MM.1S (cell line): Measurements from ENCODE around the gene TSPYL4.

Experiments used
- DNase-seq: peaks from one replicate; pipeline ENCODE4 v3.0.0-alpha.2; 2015
- H2AFZ ChIP-seq: fragments of 300-600 bp; sonication (generic); 2 replicates; pipeline ENCODE4 v1.6.0; 2016; ENCODE audit warnings: antibody characterized with exemption, low read length
- H3F3A ChIP-seq: fragments of 300-600 bp; sonication (generic); 2 replicates; pipeline ENCODE4 v1.6.1; 2016; ENCODE audit warnings: mild to moderate bottlenecking, antibody characterized with exemption, low read length, moderate library complexity, mixed read lengths; ENCODE audit not compliant: insufficient read depth
- H3K27ac ChIP-seq: fragments of 300-600 bp; sonication (generic); 2 replicates; pipeline ENCODE4 v1.5.1; 2016; ENCODE audit warnings: mild to moderate bottlenecking, low read length
- H3K27me3 ChIP-seq: fragments of 300-600 bp; sonication (generic); replicated peaks from 2 replicates; pipeline ENCODE4 v1.6.0; 2016; ENCODE audit warnings: low read length; ENCODE audit not compliant: insufficient read depth
- H3K36me3 ChIP-seq: fragments of 300-600 bp; sonication (generic); replicated peaks from 2 replicates; pipeline ENCODE4 v1.6.1; 2016; ENCODE audit warnings: mild to moderate bottlenecking, low read length, mixed read lengths; ENCODE audit not compliant: insufficient read depth
- H3K4me1 ChIP-seq: fragments of 300-600 bp; sonication (generic); 2 replicates; pipeline ENCODE4 v1.6.1; 2016; ENCODE audit warnings: low read length, mixed read lengths
- H3K4me2 ChIP-seq: fragments of 300-600 bp; sonication (generic); 2 replicates; pipeline ENCODE4 v1.6.0; 2016; ENCODE audit warnings: low read depth, low read length
- H3K4me3 ChIP-seq: fragments of 300-600 bp; sonication (generic); 2 replicates; pipeline ENCODE4 v1.5.1; 2016; ENCODE audit warnings: low read length, mixed read lengths
- H3K79me2 ChIP-seq: fragments of 300-600 bp; sonication (generic); 2 replicates; pipeline ENCODE4 v1.6.1; 2016; ENCODE audit warnings: mixed run types, low read length, mixed read lengths
- H3K9ac ChIP-seq: fragments of 300-600 bp; sonication (generic); 2 replicates; pipeline ENCODE4 v1.6.1; 2016; ENCODE audit warnings: low read length, mixed read lengths
- H3K9me2 ChIP-seq: fragments of 300-600 bp; sonication (generic); replicated peaks from 2 replicates; pipeline ENCODE4 v1.6.1; 2016; ENCODE audit warnings: mild to moderate bottlenecking, low read length, mixed read lengths; ENCODE audit not compliant: insufficient read depth
- H3K9me3 ChIP-seq: fragments of 300-600 bp; sonication (generic); replicated peaks from 2 replicates; pipeline ENCODE4 v1.6.1; 2016; ENCODE audit warnings: mild to moderate bottlenecking, low read length, mixed read lengths; ENCODE audit not compliant: insufficient read depth
- H4K20me1 ChIP-seq: fragments of 300-600 bp; sonication (generic); 2 replicates; pipeline ENCODE4 v1.6.1; 2016; ENCODE audit warnings: mild to moderate bottlenecking, low read length, moderate library complexity, mixed read lengths; ENCODE audit not compliant: insufficient read depth
- EZH2 ChIP-seq: fragments of 300-600 bp; sonication (generic); optimal IDR thresholded peaks from 2 replicates; pipeline ENCODE3; 2017; ENCODE audit warnings: low read depth, mild to moderate bottlenecking, antibody characterized with exemption, low read length, mixed read lengths
- EZH2phosphoT487 ChIP-seq: fragments of 300-600 bp; sonication (generic); IDR thresholded peaks from 2 replicates; pipeline ENCODE4 v1.6.1; 2018; ENCODE audit warnings: antibody characterized with exemption, low read length
- TF ChIP-seq, protein P1 (sequence below): fragments of 300-600 bp; sonication (generic); IDR thresholded peaks from 2 replicates; pipeline ENCODE4 v1.5.1; 2016; ENCODE audit warnings: antibody characterized with exemption, low read length, mixed read lengths

TSPYL4 gene

DNA sequence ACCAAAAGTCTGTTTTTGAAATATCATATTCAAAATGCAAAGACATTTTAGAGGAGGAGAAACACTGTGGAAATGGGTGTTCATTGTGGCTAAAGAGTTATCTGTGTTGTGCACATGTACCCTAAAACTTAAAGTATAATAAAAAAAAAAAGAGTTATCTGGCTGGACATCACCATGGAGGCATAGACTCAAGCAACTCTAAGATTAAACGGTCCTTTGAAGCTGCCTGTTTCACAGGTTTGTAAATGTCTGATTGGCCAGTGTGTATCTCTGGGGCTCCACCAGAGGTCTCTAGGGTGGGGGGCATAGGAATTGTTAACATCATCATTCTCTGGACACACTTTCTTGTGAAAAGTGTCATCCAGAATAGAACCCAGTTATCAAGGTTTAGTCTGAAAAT lies 39.2 kb downstream of the TSPYL4 start:
- Histone ChIP-seq H3K4me2 (no peak overlapping the region), H4K20me1 (no peaks in the 10 kb centered on the region), H3K4me1 (no peaks in the 10 kb centered on the region), H3K4me3 (no peak overlapping the region), H3K9me3 (no peaks in the 10 kb centered on the region), H3K27ac (no peak overlapping the region), H2AFZ (no peak overlapping the region), H3K9me2 (no peaks in the 10 kb centered on the region), H3K9ac (no peak overlapping the region), H3K27me3 (no peaks in the 10 kb centered on the region), H3K79me2 (no peaks in the 10 kb centered on the region), H3K36me3 (no peaks in the 10 kb centered on the region), H3F3A (0 out of 2 replicates have a peak, but pooled peaks cover 4% of the 10 kb centered on the region)
- TF ChIP-seq, protein P1, sequence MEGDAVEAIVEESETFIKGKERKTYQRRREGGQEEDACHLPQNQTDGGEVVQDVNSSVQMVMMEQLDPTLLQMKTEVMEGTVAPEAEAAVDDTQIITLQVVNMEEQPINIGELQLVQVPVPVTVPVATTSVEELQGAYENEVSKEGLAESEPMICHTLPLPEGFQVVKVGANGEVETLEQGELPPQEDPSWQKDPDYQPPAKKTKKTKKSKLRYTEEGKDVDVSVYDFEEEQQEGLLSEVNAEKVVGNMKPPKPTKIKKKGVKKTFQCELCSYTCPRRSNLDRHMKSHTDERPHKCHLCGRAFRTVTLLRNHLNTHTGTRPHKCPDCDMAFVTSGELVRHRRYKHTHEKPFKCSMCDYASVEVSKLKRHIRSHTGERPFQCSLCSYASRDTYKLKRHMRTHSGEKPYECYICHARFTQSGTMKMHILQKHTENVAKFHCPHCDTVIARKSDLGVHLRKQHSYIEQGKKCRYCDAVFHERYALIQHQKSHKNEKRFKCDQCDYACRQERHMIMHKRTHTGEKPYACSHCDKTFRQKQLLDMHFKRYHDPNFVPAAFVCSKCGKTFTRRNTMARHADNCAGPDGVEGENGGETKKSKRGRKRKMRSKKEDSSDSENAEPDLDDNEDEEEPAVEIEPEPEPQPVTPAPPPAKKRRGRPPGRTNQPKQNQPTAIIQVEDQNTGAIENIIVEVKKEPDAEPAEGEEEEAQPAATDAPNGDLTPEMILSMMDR = no peak
- TF ChIP-seq EZH2phosphoT487 (no peak), EZH2 (no peak)
- no peak for DNase-seq

GRCh38 chr6:116210750-116211425 lies 43.0 kb downstream of the TSPYL4 start:
- Histone ChIP-seq H3F3A (no peaks in the 10 kb centered on the region), H2AFZ (no peak overlapping the region), H3K79me2 (no peaks in the 10 kb centered on the region), H4K20me1 (no peaks in the 10 kb centered on the region), H3K27ac (no peak overlapping the region), H3K9me3 (no peaks in the 10 kb centered on the region), H3K9me2 (no peaks in the 10 kb centered on the region), H3K4me1 (peaks cover 7% of the 10 kb centered on the region), H3K9ac (no peak overlapping the region), H3K4me3 (no peak overlapping the region), H3K36me3 (no peaks in the 10 kb centered on the region), H3K27me3 (no peaks in the 10 kb centered on the region), H3K4me2 (no peak overlapping the region)
- TF ChIP-seq, protein P1 = no peak
- no peak for TF ChIP-seq EZH2
- no peak for DNase-seq

DNA sequence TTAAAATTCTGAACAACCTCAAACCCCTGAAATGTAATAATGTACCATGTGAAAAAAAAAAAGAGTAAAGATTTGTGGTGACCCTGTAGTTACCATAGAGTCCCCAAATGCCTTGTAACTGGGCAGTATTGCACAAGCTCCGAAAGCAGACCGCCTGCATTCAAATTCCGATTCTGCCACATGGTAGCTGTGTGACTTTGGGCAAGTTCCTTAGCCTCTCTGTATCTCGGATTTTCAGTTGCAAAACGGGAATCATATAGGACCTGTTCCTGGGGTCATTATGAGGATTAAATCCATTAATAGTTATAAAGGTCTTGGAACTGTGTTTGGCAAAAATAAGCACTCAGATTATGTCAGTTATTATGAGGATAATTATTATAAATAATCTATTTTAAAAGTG lies 43.6 kb downstream of the TSPYL4 start:
- H3K79me2 ChIP-seq = no peaks in the 10 kb centered on the region
- H3K4me2 ChIP-seq = no peak overlapping the region
- no peaks in the 10 kb centered on the region for H3K27me3 ChIP-seq
- H3F3A ChIP-seq = peaks cover 3% of the 10 kb centered on the region; the same call in 1 of the 2 replicates
- no peak overlapping the region for H3K9ac ChIP-seq
- H3K36me3 ChIP-seq = no peaks in the 10 kb centered on the region
- no peak overlapping the region for H2AFZ ChIP-seq
- DNase-seq = no peak
- no peaks in the 10 kb centered on the region for H3K9me3 ChIP-seq
- no peak overlapping the region for H3K27ac ChIP-seq
- H3K4me3 ChIP-seq = no peak overlapping the region
- H3K4me1 ChIP-seq = peaks cover 12% of the 10 kb centered on the region
- TF ChIP-seq EZH2 = no peak
- TF ChIP-seq EZH2phosphoT487 = no peak
- TF ChIP-seq, protein P1 = no peak
- no peaks in the 10 kb centered on the region for H4K20me1 ChIP-seq
- no peaks in the 10 kb centered on the region for H3K9me2 ChIP-seq
